Epithelial cell of proximal tubule (primary cell): Measurements from ENCODE around the gene LCP1. TPM values are rescaled to one million over a fixed set of nuclear protein-coding genes. Genes with fewer than 3 reads are reported as not detected.

Experiments
- DNase-seq: peaks from one replicate; pipeline ENCODE4 v3.0.0-alpha.2; 2011; ENCODE audit warnings: low read depth
- H3K4me3 ChIP-seq: 2 replicates; pipeline ENCODE4 v1.5.1; 2011; ENCODE audit warnings: low read depth, mild to moderate bottlenecking, low read length
- total RNA-seq: library from RNA; depleted of rRNA; stranded (reverse); fragments of >200 nt; gene quantifications from 2 replicates; pipeline ENCODE4 v1.2.3, GENCODE V29; 2015
- TF ChIP-seq, protein P1 (sequence below): conservative IDR thresholded peaks from 2 replicates; pipeline ENCODE4 v1.5.1; 2012; ENCODE audit warnings: low read depth, mild to moderate bottlenecking, low read length

Gene LCP1
- total RNA-seq, 1 donor from 2014 or later: 7.0 TPM

DNA sequence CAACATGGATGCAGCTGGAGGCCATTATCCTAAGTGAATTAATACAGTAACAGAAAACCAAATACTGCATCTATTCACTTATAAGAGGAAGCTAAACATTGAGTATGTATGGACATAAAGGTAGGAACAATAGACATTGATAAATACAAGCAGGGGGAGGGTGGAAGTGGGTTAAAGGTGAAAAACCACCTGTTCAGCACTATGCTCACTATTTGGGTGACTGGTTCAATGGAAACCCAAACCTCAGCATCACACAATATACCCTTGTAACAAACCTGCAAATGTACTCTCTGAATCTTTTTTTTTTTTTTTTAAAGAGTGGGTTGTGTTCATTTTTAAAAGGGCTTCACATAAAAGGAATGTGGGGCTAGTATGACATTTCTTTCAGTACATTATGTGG lies 50.3 kb downstream of the LCP1 start:
- no peak for DNase-seq
- no peak overlapping the region for H3K4me3 ChIP-seq
- TF ChIP-seq, protein P1, sequence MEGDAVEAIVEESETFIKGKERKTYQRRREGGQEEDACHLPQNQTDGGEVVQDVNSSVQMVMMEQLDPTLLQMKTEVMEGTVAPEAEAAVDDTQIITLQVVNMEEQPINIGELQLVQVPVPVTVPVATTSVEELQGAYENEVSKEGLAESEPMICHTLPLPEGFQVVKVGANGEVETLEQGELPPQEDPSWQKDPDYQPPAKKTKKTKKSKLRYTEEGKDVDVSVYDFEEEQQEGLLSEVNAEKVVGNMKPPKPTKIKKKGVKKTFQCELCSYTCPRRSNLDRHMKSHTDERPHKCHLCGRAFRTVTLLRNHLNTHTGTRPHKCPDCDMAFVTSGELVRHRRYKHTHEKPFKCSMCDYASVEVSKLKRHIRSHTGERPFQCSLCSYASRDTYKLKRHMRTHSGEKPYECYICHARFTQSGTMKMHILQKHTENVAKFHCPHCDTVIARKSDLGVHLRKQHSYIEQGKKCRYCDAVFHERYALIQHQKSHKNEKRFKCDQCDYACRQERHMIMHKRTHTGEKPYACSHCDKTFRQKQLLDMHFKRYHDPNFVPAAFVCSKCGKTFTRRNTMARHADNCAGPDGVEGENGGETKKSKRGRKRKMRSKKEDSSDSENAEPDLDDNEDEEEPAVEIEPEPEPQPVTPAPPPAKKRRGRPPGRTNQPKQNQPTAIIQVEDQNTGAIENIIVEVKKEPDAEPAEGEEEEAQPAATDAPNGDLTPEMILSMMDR: no peak

DNA sequence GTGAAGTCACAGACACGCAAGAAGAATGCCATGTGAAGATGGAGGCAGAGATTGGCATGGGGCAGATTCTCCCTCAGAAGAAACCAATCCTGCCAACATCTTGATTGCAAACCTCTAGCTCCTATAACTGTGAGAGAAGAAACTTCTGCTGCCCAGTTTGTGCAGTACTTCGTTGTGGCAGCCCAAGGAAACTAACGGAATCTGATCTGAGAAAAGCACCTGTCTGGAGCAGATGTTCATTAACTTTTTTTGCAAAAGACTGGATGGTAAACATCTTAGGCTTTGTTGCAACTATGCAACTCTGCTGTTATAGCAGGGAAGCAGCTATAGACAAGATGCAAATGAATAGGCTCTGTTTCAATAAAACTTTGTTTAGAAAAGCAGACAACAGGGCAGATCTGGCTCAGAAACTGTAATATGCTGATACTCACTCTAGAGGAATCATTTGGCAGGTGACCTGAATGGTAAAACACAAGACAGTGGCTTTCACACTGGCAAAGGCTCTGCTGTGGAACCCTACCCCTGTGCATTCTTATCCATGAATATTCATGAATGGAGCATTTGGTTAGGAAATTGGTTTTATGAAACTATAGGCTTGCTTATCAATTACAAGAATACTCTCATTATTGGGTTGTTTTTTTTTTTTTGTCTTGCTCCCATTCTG lies 51.9 kb downstream of the LCP1 start:
- no peak for DNase-seq
- H3K4me3 ChIP-seq: no peak overlapping the region
- TF ChIP-seq, protein P1: no peak

DNA sequence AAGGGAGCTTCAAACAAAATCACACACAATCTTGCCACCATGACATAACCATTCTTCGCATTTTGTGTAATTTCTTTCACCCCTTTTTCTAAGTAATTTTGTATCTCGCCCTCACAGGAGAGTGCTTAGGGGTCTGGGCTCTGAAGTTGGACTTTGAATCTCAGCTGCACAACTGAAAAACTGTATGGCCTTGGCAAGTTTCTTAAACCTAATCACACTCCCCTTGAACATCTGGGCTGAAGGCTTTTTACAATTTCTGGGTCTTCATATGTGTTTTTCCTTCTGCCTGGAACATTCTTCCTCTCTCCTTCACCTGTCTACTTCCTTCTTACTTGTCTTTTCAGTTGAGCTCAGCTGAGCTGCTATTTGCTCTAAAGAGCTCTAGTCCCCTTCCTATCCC lies 52.9 kb downstream of the LCP1 start:
- TF ChIP-seq, protein P1: no peak
- no peak overlapping the region for H3K4me3 ChIP-seq
- no peak for DNase-seq

DNA sequence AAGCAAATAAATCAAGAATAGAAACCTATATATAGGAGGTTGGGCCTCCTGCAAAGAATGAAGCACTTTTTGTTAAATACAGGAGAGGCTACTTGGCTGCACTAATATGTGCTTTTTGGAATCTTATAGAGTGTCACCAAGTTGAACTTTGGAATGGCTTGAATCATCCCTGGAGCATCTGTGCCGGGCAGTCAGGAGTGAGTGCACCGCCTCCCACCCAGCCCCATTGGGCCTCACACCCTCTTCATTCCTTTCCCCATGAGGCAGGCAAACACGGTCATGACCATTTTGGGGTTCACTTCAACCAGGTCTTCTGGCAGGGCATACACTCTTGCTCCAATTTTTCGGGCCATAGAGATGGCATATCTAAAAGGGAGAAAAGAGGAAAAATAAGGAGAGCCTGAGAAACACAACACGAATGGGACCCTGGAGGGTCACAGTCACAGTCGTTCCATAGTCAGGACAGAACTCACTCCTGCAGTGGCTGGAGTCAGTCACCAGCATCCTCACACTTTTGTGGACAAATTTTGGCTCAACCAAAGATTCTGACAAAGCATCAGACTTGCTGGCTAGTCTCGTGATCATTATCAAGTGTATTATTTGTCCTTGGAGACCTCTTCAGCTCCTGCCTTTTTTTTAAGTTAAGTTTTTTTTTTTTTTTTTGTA lies 54.5 kb downstream of the LCP1 start:
- no peak overlapping the region for H3K4me3 ChIP-seq
- TF ChIP-seq, protein P1: no peak
- DNase-seq: no peak

DNA sequence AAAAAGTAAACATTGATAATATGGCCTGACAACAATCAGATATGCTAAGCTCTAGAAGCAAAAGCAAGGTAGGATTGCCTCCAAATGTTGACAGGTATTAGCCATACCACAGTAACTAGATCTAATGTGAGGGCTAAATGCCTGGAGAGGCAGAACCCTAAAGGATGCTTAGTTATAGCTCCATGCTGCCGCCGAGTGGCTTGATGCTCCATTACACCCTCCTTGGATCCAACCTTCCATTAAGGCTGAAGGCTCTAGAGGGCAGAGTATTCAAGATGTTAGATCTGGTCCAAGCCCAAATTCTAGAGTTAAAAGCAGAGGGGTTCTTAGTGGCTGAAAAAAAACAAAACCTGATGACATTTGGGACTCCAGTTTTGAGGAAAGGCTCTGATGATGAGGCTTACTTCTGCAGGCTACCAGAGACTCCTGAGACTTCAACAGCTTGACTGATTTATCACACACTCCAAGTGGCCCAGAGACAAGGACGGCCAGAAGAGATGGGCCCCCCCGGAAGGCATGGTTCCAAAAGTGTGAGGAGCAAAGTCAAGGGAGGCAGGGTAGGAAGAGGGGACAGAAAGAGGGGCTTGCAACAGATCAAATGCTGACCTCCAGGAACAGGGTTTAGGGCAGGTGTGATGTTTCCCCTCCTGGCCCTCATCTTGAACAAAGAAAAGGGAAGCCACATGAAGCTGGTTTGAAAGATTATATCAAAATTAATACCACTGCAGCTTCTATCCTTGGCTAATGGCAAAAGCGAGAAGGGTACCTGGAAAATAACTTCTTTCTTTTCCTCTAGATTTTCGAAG lies 55.2 kb downstream of the LCP1 start:
- H3K4me3 ChIP-seq: no peak overlapping the region
- TF ChIP-seq, protein P1: peak; percentile 98
- no peak for DNase-seq

DNA sequence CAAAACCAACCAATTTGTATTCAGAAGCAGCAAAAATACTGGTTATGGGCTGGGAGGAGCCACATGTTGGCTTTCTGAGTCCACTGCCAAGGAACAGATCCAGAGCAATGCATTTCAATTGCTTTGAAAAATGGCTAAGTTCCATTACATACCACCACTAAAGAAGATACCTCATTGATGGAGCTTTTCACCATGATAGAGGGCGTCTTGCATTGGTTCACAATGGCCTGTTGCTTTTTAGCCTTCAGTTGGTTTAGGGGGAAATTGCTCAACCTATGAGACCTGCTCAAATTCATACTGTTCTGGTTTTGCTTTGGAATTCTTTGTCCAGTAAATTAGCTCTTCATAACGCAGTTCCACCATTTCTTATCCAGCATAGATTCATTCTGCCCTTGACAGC lies 55.9 kb downstream of the LCP1 start:
- TF ChIP-seq, protein P1: no peak

More for the DNA sequence above, 55.9 kb downstream of the LCP1 start:
- DNase-seq: no peak
- H3K4me3 ChIP-seq: no peak overlapping the region
